GM18868 (cell line): Measurements from ENCODE around the gene FOXP4.

Experiments used
- ATAC-seq: cut with Tn5 transposase; IDR thresholded peaks from one replicate; pipeline ENCODE4 v1.9.1; 2021; ENCODE audit warnings: mild to moderate bottlenecking, moderate library complexity; ENCODE audit not compliant: unreplicated experiment

Gene FOXP4

DNA sequence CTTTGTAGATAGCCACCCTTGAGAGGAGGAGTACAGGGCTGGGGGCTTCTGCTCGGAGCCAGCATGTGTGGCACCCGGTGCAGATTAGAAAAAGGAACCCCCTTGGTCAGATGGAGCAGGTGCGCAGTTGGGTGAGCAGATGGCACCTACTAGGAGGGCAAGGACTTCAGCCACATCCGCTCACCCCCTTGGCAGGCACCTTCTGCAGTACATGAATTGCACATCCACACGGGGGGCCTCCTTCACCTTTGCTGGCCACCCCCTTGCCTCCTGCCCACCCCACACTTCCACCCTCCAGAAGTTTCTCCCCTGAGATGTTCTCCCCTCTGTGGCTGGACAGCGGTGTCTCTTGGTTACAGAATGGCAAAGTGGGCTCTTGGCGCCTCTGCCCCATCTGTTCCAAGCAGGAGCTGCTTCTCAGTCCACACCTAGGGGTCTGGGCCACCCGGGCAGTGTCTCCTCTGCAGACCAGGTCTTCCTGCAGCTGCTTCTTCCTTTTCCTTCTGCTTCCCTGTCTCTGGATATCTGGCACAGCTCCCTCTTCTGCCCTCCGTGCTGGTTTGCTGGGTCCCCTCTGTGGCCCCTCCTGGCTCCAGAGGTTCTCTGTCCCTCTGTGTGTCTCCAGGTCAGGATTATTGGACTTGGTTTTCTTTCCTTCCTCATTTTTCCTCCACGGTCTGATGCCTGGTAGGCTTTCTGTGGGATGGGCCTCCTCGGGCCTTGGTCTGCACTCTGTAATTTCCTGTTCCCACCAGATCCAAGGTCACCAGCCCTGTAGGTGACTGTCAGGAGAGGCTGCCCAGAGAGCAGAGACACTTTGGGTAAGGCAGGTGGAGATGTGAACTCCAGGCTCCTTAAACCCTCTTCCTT is 96.1 kb downstream of the FOXP4 start:
- no peak for ATAC-seq

DNA sequence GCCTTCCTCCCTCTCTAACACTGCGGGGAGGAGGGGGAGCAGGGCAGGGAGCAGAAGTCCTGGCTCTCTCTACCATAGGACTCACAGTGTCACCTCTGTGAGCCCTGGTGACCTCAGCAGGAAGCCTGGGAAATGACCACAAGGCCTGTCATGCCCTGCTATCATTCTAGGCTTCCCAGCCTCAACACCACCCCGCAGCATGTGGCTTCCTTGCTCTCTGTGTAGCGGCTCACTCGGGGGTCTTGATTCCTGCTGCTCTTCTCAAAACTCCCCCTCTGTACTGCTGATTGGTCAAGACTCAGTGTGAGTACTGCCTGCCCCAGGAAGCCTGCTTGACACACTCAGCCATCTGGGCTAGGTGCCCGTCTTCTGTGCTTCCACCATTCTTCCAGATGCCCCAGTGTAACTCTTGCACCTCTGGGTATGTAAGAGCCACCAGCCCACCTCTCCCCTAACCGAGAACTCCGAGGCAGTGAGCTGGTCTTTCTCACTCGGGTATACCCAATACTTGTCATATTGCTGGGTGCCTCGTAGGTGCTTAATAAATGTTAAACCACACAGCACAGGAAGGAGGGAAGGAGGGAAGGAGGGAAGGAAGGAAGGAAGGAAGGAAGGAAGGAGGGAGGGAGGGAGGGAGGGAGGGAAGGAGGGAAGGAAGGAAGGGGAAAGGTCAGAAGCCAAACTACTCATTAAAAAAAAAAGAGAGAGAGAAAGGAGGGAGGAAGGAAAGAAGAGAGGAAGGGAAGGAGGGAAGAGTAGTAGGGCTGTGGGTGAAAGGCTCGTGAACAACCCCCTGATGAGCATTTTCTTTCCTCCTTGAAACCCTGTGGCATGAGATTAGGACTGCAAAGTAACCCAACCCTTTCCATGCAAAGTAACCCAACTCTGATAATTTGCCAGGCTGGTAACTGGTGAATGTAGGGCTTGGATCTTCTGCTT is 97.0 kb downstream of the FOXP4 start:
- no peak for ATAC-seq

DNA sequence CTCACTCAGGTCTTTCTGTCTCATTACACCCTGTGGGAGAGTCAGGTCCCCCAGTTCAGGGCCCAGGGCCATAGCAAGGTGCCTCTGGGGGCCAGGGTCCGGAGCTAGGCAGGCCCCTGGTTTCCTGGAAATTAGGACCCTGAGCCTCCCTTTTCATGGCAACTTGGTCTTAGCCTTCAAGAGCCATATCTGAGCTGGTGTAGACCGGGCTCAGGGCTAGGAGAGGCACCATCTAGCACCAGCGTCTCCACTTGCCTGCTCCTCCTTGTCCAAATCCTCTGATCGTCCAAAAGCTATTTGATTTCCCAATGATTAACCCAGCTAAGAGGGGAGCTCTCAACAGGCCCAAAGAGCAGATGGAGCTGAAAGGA is 97.7 kb downstream of the FOXP4 start:
- ATAC-seq: no peak

DNA sequence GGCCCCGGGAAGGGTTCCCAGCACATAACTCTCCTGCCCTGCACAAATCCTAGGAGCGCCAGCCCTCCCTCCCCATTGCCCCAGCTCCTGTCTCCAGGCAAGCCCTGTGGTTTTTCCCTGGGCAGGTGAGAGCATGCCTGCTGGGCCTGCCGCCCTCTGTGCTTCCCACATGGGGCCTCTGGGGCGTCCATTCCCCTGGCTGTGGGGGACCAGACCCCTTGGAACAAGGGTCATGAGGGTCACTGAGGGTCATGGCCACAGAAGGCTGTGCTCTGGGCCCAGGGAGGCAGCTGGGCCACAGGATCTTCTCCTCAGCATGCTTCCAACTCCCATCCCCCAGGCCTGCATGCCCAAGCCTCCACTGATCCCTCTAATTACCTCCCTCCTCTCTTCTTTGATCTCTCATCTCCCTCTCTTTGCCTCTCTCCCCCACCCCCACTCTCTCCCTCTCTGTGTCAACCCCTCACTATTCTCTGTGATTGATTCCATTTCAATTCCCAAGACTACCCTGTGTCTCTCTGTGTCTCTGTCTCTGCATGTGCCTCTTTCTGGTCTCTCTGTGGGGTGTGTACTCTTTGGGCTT is 98.2 kb downstream of the FOXP4 start:
- no peak for ATAC-seq

DNA sequence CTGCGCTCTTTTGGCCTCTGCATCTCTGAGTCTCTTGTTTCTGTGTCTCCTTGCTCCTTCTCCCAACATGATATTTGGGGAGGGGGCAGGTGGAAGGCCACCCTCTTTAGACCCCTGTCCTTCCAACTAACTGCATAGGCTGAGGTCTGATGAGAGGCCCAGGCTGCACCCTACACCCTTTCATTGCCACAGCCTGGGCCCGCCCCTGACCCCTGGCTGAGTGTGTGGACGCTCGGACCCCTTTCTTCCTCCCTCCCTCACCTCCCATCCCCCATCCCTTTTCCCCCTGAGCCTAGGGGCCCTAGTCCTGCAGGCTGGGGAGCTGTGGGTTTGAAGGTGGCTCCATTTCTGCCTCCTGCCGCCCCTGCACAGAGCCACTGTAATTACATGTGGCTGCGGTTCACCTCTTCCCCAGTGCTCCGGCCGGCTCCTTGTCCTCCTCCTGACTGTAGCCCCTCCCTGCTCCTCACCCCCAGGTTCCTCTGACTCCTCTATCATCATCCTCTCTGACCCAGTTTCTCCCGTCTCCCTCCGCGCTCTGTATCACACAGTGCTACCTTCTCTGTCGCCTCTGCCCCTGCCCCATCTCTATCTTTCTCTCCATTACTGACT is 98.9 kb downstream of the FOXP4 start:
- ATAC-seq: no peak

DNA sequence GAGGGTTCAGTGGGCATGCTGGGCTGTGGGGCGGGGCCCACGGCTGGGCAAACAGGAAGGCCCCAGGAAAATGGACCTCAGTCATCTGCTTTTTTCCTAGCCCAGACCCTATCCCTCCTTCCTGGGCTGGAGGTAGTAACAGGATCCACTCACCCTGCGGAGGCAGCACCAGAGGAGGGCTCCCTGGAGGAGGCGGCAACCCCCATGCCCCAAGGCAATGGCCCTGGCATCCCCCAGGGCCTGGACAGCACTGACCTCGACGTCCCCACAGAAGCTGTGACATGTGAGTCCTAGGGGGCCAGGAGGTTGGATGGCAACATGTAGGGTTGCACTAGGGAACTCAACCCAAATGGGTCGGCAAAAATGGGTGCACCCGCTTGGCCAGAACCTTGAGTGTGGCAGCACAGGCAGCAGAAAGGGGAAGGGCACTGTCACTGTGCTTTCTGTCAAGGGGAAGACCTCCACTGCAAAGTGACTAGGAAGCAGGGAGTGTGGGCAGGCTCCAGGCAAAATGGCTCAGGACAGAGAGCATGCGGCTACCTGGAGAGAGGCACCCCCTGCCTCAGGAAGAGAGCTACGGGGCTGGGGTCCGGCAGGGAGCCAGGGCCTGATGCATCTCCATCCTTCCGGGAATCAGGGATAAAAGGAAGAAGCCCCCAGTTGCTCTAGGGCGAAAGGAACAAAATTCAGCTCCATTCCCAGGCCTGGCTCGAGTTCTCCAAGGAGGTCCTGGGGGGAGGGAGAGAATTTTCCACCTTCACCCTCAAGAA is 100.0 kb downstream of the FOXP4 start:
- ATAC-seq: no peak

DNA sequence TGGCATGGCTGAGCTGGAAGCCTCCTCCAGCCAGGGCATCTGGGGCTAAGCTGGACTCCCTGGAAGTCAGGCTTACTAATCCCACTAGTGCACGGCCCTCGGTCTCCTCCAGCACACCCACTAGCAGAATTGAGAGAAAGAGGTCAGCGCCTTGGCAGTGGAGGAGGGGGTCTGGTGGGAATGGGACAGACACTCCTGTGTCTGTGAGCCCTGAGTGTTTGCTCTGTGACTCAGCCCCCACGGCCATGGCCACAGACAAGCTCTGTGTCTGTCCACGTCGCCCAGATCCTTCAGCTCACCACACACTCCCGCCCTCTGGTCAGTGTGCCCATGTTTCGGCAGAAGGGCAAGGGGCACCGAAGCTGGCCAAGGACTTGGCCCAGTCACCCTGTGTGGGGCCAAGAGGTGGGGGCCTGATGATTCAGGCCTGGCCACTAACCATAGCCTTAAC is 100.9 kb downstream of the FOXP4 start:
- no peak for ATAC-seq

DNA sequence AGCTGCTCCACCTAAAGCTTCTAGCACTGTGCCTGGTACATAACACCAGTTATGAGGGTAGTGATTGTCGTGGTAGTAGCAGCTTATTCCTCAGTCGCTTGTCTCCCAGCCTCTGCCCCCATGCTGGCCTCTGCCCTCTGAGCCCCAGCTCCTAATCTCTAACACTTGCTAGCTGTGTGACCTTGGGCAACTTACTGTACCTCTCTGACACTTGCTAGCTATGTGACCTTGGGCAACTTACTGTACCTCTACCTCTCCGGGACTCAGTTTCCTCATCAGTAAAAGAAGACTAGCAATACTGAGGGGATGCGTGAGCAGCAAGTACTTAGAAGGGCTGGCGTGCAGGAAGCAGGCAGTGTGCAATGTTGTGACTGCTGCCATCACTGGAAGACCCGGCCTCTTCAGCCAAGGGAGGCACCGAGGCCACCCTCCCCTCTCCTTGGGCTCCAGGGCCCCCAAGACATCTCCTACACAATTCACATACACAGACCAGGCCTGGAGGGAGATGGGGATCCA is 101.9 kb downstream of the FOXP4 start:
- no peak for ATAC-seq

DNA sequence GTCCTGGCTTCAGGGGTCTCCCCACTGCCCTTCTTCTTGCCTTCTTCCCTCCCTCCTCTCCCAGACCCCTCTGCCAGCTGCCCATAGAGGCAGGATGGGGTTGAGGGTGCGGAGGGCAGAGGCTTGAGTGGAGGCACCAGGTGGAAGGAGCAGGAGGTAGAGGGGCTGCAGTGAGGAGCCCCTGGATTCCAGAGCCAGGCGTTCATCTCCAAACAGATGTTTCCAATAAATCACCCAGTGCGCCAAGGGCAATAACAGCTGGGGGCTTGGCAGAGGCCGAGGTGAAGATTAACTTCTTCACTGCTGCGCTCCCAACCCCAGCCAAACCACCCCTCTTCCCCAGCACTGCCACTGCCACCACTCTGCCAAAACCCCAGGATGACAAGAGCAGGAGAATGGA is 102.7 kb downstream of the FOXP4 start:
- ATAC-seq: no peak

DNA sequence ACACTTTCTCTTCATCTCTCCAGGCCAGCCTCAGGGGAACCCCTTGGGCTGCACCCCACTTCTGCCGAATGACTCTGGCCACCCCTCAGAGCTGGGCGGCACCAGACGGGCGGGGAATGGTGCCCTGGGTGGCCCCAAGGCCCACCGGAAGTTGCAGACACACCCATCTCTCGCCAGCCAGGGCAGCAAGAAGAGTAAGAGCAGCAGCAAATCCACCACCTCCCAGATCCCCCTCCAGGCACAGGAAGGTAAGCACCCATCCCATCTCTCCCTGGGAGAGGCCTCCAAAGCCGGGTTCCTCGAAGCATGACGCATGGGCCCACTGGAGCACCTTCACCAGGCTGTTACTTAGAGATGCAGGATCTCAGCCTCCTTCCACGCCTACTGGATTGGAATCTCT is 103.4 kb downstream of the FOXP4 start:
- ATAC-seq: no peak

DNA sequence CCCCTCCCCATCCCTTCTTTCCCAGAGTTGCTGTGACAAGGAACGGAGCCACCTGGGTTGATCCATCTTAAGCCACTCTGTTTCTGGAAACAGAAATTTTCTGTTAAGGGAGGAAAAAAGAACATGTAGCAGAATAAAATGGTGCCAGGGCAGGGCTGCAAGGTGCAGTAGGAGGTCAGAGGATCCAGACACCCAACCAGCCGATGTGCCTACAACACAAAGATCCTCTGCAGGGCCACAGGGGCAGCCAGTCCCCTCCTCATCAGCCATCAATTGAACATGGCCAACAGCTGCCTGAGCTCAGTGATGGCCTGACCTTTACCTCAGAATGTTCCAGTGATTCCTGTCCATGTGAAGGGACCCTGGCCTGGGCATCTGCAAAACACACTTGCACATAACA is 103.9 kb downstream of the FOXP4 start:
- no peak for ATAC-seq

DNA sequence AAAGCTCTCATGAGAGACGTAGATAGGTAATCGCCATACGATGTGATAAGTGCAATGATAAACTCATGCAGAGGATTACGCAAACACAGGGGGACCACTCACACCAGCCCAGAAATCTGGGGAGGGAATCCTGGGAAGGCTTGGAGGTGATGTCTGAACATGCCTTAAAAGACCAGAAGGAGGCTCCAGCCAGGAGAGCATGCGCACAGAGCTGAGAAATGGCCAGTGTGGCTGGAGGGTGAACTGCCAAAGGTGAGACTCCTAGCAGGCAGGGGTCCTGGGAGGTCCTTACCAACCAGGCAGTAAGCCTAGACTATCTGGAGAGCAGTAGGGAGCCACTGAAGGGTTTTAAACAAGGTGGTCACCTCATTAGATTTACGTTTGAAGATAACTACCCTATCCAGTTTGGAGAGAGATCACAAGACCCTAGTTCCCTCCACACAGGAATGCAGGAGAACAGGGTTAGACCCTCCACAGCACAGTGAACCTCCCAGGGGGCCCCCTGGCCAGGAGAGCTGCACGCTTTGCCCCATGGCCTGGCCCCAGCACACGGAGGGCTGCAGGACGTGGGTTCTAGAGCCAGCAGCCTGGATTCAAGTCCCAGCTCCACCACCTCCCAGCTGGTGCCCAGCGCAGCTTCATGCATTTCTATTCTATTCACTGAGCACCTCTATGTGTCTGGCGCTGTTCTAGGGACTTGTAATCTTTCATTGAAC is 105.2 kb downstream of the FOXP4 start:
- no peak for ATAC-seq
